DOHH2 (cell line): ENCODE data around the gene ARHGAP27.

Experiments used
- EZH2phosphoT487 ChIP-seq: fragments of 200-600 bp; sonication (generic); IDR thresholded peaks from 2 replicates; pipeline ENCODE4 v1.6.1; 2017; ENCODE audit warnings: borderline replicate concordance, mild to moderate bottlenecking, antibody characterized with exemption, low read length, moderate library complexity, mixed read lengths
- TF ChIP-seq, protein P1 (sequence below): fragments of 200-600 bp; sonication (generic); IDR thresholded peaks from one replicate; pipeline ENCODE4 v1.5.1; 2014; ENCODE audit warnings: antibody characterized with exemption, mild to moderate bottlenecking, low read depth, low read length; ENCODE audit not compliant: poor library complexity, severe bottlenecking

DNA sequence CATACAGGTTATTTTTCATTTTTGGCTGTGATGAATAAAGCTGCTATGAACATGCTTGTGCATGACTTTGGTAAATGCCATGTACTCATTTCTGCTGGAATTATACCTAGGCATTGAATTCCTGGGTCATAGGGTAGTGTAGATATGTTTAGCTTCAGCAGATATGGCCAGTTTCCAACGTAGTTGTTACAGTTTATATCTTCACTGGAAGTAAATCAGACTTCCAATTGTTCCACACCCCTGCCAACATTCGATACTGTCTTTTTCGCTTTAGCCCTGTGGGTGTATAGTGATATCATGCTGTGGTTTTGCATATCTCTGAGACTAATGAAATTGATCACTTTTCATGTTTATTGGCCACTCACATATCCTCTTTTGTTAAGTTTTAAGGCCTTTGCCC is 50.4 kb downstream of the ARHGAP27 start:
- no peak for TF ChIP-seq EZH2phosphoT487
- TF ChIP-seq, protein P1, sequence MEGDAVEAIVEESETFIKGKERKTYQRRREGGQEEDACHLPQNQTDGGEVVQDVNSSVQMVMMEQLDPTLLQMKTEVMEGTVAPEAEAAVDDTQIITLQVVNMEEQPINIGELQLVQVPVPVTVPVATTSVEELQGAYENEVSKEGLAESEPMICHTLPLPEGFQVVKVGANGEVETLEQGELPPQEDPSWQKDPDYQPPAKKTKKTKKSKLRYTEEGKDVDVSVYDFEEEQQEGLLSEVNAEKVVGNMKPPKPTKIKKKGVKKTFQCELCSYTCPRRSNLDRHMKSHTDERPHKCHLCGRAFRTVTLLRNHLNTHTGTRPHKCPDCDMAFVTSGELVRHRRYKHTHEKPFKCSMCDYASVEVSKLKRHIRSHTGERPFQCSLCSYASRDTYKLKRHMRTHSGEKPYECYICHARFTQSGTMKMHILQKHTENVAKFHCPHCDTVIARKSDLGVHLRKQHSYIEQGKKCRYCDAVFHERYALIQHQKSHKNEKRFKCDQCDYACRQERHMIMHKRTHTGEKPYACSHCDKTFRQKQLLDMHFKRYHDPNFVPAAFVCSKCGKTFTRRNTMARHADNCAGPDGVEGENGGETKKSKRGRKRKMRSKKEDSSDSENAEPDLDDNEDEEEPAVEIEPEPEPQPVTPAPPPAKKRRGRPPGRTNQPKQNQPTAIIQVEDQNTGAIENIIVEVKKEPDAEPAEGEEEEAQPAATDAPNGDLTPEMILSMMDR = no peak
